Left renal pelvis (tissue), 4 donors: Measurements from ENCODE around the gene CRIM1. TPM values are rescaled to one million over a fixed set of nuclear protein-coding genes. Genes with fewer than 3 reads are reported as not detected.

Source experiments
- DNase-seq, 4 donors: peaks; one replicate each; pipeline ENCODE4 v3.0.0-alpha.2; 2013; ENCODE audit warnings: low read depth in 4 of 4, low spot score in 3 of 4
- polyA plus RNA-seq, 4 donors: library from polyadenylated mRNA; unstranded; fragments of 120-200 nt; gene quantifications; one replicate each; pipeline ENCODE4 v1.2.1, GENCODE V29; 2013; ENCODE audit not compliant: insufficient read length in 4 of 4

Gene CRIM1
- polyA plus RNA-seq, 4 donors = 45.8 to 111 (median 90.2) TPM

DNA sequence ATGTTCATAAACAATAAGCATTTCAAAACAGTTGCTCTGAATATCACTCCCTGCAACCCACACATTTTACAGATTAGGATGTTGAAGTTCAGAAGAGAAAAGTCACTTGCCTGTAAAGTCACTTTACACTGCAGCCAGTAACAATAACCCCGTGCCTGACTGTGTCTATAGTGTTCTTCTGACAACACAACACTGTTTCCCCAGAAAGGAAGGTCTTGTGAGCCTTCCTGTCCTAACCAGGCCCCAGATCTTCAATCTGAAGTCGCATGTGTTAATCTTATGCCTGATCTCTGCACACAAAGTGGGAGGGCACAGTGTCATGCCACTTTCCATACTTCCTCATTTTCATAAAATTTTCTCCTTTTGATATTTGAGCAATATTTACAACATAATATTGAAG is 122.2 kb downstream of the CRIM1 start:
- DNase-seq = no peak

- no peak for DNase-seq
Measured at GRCh38 chr2:36478332-36478738, 122.8 kb downstream of the CRIM1 start.

DNA sequence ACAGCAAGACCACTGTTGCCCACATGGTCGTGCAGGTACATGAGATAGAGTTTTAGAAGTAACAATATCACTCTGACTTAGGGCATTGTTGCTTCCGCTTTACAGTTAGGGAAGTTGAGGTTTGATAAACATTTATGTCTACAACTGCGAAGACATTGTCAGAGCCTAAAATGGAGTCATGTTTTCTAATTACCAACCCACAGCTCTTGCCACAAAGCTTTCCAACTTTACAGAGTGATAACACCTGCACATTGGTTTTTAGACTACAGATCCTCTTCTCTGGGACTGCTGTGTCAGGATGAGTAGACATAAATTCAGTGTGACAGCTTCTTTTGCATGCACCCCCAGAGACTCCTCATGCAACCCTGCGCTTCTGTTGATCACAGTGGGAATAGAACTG is 123.4 kb downstream of the CRIM1 start:
- DNase-seq = no peak

GRCh38 chr2:36479406-36479805 is 123.8 kb downstream of the CRIM1 start:
- no peak for DNase-seq

- no peak for DNase-seq
Measured at GRCh38 chr2:36480028-36480427, 124.5 kb downstream of the CRIM1 start.

- DNase-seq = no peak
Measured at GRCh38 chr2:36480636-36481035, 125.1 kb downstream of the CRIM1 start.

- no peak for DNase-seq
Measured at GRCh38 chr2:36481709-36482108, 126.1 kb downstream of the CRIM1 start.

DNA sequence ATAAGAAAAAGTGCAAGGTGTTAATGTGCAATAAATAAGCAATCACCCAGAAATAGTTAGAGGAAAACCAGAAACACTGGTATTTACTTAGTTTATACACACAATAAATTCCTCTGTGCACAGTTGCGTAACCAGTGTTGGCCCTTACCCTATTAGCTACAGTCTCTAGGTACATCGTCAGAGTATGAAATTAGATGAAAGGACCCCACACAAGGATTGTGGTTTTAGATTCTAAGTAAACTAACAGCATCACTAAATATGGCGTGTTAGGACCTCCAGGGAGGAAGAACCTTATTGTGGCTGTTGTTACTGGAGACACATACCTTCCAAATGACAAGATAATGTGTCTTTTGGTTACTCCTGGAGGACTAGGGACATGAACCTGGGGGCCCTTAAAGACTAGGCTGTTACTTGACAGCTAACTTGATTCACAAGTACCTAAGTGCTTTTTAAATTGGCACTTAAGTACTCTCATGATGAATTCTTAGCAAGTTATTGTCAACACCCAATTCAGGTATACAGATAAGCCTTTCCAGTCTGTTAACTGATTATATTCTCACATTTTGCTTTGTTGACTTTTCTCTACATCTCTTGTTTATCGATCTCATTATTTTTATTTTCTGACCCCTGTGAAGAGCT is 127.1 kb downstream of the CRIM1 start:
- DNase-seq = no peak

DNA sequence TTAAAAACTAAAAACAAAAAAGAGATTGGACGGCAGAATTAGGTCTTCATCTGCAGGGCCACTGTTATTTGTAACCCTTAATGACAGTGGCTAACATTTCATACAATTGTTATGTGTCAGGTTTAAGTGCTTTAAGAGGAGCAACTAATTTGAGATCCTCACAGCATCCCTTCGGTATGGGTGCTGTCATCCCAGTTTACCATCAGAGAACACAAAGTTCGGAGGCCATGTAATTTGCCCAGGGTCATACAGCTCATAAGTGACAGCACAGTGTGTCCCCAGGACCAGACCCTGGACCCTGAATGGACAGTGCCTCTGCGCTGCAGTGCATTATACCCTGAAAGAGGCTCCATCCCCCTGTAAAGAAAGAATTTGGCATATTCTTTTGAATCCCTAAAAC is 127.7 kb downstream of the CRIM1 start:
- DNase-seq = no peak

GRCh38 chr2:36484454-36484853 is 128.9 kb downstream of the CRIM1 start:
- DNase-seq = no peak

DNA sequence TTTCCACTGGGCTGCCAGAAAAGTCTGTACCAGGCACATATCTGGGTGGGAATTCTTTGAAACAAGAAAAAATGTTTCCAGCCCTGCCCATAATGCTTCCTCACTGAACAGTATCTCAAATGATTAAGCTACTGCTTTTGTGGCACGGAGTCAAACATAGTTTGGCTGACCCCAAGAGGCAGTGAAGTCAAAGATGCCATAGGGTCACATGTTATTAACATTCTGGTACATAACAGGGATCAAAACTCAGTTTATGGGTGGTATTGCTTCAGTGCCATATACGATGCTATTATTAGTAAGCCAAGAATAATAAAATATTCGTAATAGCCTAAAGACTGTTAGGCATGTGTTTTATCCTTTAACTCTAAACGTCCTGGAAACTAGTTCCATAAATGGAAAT is 129.9 kb downstream of the CRIM1 start:
- no peak for DNase-seq

GRCh38 chr2:36486521-36487044 is 131.0 kb downstream of the CRIM1 start:
- DNase-seq = no peak

- DNase-seq = no peak
Measured at GRCh38 chr2:36487947-36488346, 132.4 kb downstream of the CRIM1 start.

DNA sequence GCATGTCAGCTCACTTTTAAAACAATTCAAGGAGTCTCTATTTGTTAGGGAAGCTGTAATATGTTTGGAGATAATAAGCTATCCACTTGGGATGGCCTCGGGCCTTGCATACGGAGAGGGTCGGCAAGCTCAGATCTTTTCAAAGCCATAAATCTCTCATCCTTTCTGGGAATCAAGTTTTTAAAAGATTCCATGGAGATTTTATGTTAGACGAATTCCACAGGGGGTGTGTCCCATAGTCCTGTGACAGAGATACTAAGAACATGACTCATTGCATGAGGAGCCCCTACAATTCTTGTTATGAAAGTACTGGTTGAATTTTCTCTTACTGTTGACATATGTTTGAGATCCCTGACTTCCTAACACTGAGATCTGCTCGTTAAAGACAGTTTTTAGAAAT is 133.7 kb downstream of the CRIM1 start:
- DNase-seq = no peak

DNA sequence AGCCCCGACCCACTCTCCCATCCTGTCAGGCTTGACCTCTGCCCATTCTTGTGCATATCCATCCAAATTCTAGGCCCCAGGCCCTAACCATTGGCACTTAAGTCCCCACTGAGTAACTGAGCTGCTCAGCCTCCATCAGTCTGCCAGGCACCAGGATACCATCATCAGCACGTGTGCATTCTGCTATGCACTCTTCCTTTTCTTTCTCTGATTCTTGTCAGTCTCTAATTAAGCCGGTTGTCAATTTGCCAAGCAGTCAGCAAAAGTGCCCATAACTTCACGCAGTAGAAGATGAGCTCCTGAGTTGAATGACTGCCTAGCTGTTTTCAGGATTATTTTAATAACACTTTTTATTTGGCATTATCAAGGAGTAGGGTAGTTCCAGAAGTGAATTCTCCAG is 135.2 kb downstream of the CRIM1 start:
- no peak for DNase-seq

DNA sequence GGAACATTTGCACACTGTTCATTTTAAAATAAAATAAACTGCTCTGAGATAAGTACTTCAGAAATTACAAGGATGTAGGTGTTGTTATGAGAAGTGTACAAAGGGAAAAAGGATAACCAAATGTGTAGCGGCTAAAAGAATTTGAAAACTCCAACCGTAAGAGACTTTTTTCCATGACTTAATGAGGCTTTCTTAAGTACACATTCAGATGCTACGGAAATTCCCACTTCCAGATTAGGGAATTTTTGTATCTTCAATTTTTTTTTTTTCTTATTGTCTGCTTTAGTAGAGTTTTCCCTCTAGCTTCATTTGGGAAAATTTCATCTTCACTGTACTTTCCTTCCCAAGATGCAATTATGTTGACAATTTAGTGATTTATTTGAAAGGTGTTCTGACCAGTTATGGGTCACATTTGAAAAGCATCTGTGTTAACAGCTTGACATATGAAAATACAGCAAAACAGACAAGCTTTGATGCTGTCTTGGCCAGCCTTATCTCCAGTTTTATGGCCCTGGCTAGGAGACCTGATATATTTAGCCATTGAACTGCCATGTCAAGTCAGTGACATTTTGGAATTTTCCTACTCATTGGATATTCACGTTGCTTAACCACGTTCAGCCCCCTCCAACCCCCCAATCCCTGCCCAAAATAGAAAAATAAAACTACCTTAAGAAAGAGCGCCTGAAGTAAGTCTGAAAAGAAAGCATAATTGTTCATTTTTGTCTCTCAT is 136.8 kb downstream of the CRIM1 start:
- no peak for DNase-seq

DNA sequence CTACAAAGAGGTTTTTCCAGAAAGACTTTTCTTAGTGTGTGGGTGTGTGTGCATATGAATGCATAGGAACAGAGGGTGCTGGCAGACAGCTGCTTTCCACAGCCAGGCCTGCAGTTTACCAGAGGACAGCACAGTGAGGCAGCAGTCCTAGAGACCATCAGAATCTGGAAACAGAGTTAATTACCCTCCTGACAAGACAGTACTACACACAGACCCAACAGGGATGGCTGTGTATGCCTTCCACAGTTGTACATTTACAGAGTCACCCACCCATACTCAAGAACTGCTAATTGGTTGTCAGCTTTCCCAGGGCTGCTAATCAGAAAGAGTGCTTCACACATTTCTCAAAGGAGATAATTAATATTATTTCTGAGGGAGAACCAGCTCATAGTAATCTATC is 137.7 kb downstream of the CRIM1 start:
- no peak for DNase-seq

DNA sequence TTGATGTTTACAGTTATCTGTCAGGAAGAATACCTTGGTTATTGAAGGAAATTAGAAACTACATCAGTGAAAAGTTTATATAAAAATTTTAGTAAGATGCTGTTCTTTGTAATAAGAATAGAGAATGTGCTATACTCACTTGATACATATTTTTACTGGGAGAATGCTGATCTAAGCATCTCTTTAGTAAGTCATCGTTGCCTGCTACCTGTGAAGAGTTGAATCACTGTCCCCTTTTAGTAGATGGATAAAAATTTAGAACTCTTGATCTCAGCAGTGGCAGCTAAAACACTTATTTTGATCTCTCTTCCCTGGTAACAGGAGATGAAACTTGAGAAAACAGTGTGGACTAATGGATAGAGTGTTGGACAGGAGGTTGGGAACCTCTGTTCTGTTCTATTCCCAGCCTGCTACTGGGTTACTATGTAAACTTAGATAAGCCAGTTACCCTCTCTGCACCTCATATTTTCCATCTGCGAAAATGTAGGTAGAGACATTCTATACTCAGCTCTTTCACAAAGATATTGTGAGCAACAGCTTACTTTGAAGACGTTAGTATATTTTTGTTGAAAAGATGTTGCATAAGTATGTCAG is 142.1 kb downstream of the CRIM1 start:
- DNase-seq = no peak

GRCh38 chr2:36499128-36499820 is 143.7 kb downstream of the CRIM1 start:
- DNase-seq = no peak

GRCh38 chr2:36500072-36500471 is 144.5 kb downstream of the CRIM1 start:
- DNase-seq = no peak

GRCh38 chr2:36502081-36502480 is 146.5 kb downstream of the CRIM1 start:
- DNase-seq = no peak
